ENCODE data around the gene KATNA1. TPM values are rescaled to one million over a fixed set of nuclear protein-coding genes. Genes with fewer than 3 reads are reported as not detected.

KATNA1 gene
- total RNA-seq, 1 donor from 2014 or later, result 30.8 TPM

DNA sequence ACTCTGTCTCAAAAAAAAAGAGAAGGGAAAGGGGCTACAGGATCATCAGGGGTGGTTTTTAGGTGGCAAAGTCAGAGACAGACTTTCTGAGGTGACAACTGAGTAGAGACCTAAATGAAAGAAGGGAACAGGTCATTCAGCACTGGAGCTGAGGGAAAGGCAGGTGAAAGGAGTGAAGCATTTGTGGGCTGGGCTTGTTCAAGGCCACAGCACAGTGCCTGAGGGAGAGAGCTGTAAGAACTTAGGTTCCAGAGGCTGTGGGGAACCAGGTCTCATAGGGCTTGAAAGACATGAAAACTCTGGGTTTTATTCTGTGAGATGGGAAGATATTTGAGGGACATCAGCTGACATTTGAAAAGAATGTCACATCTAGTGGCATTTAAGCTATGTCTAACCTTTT lies 20.8 kb downstream of the KATNA1 start:
- peaks cover 6 to 10% (median 8%) of the 10 kb centered on the region in 3 donors for H3K36me3 ChIP-seq (ENCODE audit: control insufficient read depth in 3 of 3, insufficient read depth in 3 of 3, low read length in 3 of 3)

DNA sequence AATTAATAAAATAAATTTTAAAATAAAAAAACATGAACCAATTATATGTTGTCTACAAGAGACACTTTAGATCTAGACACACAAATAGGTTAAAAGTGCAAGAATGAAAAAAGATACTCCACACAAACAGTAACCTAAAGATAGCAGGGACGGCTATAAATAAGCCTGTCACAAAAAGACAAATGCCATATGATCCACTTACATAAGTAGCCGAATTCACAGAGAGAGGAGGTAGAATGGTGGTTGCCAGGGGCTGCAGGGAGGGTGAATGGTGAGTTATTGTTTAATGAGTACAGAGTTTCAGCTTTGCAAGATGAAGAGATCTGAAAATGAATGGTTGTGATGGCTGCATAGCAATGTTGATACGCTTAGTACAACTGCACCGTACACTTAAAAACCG lies 32.7 kb downstream of the KATNA1 start:
- H3K4me3 ChIP-seq (ENCODE audit: low read length in 3 of 3), result no peak overlapping the region
- H3K27me3 ChIP-seq (ENCODE audit: control insufficient read depth in 3 of 3, insufficient read depth in 3 of 3, low read length in 3 of 3), result no peaks in the 10 kb centered on the region
- H3K36me3 ChIP-seq (ENCODE audit: control insufficient read depth in 3 of 3, insufficient read depth in 3 of 3, low read length in 3 of 3), result peaks cover 2 to 16% (median 6%) of the 10 kb centered on the region in 3 donors
- H3K9me3 ChIP-seq (ENCODE audit: control insufficient read depth in 3 of 3, low read length in 3 of 3), result peaks cover 0 to 3% (median 2%) of the 10 kb centered on the region in 3 donors
- H3K27ac ChIP-seq (ENCODE audit: low read depth, low read length), result no peak overlapping the region
- peaks cover 0 to 8% (median 0%) of the 10 kb centered on the region in 3 donors for H3K4me1 ChIP-seq (ENCODE audit: control insufficient read depth in 3 of 3, insufficient read depth in 3 of 3, low read length in 3 of 3)
- H3K9ac ChIP-seq (ENCODE audit: low read depth in 1 of 3, low read length in 3 of 3), result no peak overlapping the region

More for the DNA sequence above, 20.8 kb downstream of the KATNA1 start:
- Histone ChIP-seq H3K27me3 (ENCODE audit: control insufficient read depth in 3 of 3, insufficient read depth in 3 of 3, low read length in 3 of 3) (no peaks in the 10 kb centered on the region), H3K9ac (ENCODE audit: low read depth in 1 of 3, low read length in 3 of 3) (no peak overlapping the region), H3K27ac (ENCODE audit: low read depth, low read length) (no peak overlapping the region), H3K4me3 (ENCODE audit: low read length in 3 of 3) (no peak overlapping the region), H3K9me3 (ENCODE audit: control insufficient read depth in 3 of 3, low read length in 3 of 3) (no peaks in the 10 kb centered on the region), H3K4me1 (ENCODE audit: control insufficient read depth in 3 of 3, insufficient read depth in 3 of 3, low read length in 3 of 3) (no peaks in the 10 kb centered on the region)

DNA sequence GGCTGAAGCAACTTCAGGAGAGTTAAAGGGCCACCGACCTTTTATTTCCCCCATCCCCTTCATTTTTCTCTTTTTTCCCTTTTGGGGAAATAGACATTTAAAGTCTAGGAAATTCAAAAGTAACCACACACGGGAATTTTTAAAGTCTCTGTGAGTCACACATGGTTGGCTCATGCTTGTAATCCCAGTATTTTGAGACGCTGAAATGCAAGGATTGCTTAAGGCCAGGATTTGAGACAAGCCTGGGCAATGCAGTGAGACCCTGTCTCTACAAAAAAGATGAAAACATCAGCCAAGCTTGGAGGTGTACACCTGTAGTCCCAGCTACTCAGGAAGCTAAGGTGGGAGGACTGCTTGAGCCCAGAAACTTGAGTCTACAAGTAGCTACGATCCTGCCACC lies 34.2 kb downstream of the KATNA1 start:
- no peak overlapping the region for H3K27ac ChIP-seq (ENCODE audit: low read depth, low read length)
- H3K36me3 ChIP-seq (ENCODE audit: control insufficient read depth in 3 of 3, insufficient read depth in 3 of 3, low read length in 3 of 3), result peaks cover 0 to 10% (median 6%) of the 10 kb centered on the region in 3 donors
- no peak overlapping the region for H3K9ac ChIP-seq (ENCODE audit: low read depth in 1 of 3, low read length in 3 of 3)
- peaks cover 0 to 3% (median 2%) of the 10 kb centered on the region in 3 donors for H3K9me3 ChIP-seq (ENCODE audit: control insufficient read depth in 3 of 3, low read length in 3 of 3)
- H3K27me3 ChIP-seq (ENCODE audit: control insufficient read depth in 3 of 3, insufficient read depth in 3 of 3, low read length in 3 of 3), result no peaks in the 10 kb centered on the region
- H3K4me1 ChIP-seq (ENCODE audit: control insufficient read depth in 3 of 3, insufficient read depth in 3 of 3, low read length in 3 of 3), result peaks cover 0 to 8% (median 0%) of the 10 kb centered on the region in 3 donors
- no peak overlapping the region for H3K4me3 ChIP-seq (ENCODE audit: low read length in 3 of 3)

DNA sequence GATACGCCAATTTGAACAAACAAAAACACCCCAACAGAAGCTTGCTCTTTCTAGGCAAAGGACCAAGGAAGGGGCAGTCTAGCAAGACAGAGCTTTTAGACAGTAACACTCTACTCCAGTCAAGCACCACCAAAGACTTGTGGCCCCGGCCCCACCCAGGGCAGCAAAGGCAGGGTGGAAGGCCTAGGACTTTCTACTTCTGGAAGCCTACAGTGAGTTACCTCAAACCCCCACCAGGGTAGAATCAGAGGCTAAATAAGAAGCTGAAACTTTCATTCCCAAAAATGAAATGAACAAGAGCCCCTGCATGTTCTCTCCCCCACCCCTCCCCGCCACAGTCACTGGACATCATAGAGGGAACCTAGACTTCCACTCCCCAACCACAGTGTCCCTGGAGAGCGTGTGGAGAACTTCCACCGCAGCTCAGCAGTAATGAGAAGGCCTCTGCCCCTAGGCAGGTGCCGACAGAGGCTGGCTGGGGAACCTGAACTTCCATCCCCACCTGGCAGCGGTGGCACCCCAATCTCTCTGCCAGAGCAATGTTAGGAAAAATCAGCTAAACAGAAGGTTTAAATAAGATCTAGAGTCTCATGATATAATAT lies 40.0 kb downstream of the KATNA1 start:
- no peaks in the 10 kb centered on the region for H3K4me1 ChIP-seq (ENCODE audit: control insufficient read depth in 3 of 3, insufficient read depth in 3 of 3, low read length in 3 of 3)
- no peak overlapping the region for H3K27ac ChIP-seq (ENCODE audit: low read depth, low read length)
- no peaks in the 10 kb centered on the region for H3K27me3 ChIP-seq (ENCODE audit: control insufficient read depth in 3 of 3, insufficient read depth in 3 of 3, low read length in 3 of 3)
- H3K9ac ChIP-seq (ENCODE audit: low read depth in 1 of 3, low read length in 3 of 3), result no peak overlapping the region
- peaks cover under 1 to 3% (median 2%) of the 10 kb centered on the region in 3 donors for H3K36me3 ChIP-seq (ENCODE audit: control insufficient read depth in 3 of 3, insufficient read depth in 3 of 3, low read length in 3 of 3)
- peaks cover 0 to 3% (median 0%) of the 10 kb centered on the region in 3 donors for H3K9me3 ChIP-seq (ENCODE audit: control insufficient read depth in 3 of 3, low read length in 3 of 3)
- H3K4me3 ChIP-seq (ENCODE audit: low read length in 3 of 3), result no peak overlapping the region

DNA sequence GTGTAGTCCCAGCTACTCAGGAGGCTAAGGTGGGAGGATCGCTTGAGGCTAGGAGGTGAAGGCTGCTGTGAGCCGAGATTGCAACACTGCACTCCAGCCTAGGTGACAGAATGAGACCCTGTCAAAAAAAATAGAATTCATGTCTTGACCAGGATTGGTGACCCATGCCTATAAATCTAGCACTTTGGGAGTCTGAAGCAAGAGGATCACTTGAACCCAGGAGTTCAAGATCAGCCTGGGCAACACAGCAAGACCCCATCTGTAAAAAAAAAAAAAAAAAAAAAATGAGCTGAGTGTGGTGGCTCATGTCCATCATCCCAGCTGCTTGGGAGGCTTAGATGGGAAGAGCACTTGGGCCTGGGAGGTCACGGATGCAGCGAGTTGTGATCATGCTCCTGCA lies 48.0 kb downstream of the KATNA1 start:
- Histone ChIP-seq H3K27me3 (ENCODE audit: control insufficient read depth in 3 of 3, insufficient read depth in 3 of 3, low read length in 3 of 3) (no peaks in the 10 kb centered on the region), H3K4me3 (ENCODE audit: low read length in 3 of 3) (no peak overlapping the region), H3K4me1 (ENCODE audit: control insufficient read depth in 3 of 3, insufficient read depth in 3 of 3, low read length in 3 of 3) (no peaks in the 10 kb centered on the region), H3K9ac (ENCODE audit: low read depth in 1 of 3, low read length in 3 of 3) (no peak overlapping the region), H3K27ac (ENCODE audit: low read depth, low read length) (no peak overlapping the region), H3K36me3 (ENCODE audit: control insufficient read depth in 3 of 3, insufficient read depth in 3 of 3, low read length in 3 of 3) (peaks cover 11 to 26% (median 23%) of the 10 kb centered on the region in 3 donors), H3K9me3 (ENCODE audit: control insufficient read depth in 3 of 3, low read length in 3 of 3) (no peaks in the 10 kb centered on the region)

DNA sequence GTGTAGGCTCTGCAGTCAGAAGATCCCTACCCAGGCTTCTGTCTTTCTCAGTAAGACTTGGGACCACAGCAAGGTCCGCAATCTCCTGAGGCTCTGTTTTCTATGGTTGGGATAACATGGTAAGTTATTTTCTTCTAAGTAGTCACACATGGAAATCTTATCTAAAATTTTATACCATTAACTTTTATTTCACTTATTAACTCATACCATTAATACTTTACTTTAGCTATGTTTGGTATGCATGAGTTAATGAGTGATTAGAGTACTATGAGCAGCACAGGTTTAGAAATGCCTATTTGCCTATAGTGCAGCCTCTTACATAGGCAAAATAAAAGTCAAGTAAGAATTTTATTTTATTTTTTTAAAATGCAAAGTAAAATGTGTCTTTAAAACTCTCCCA lies 55.1 kb downstream of the KATNA1 start:
- Histone ChIP-seq H3K9me3 (ENCODE audit: control insufficient read depth in 3 of 3, low read length in 3 of 3) (no peaks in the 10 kb centered on the region), H3K4me3 (ENCODE audit: low read length in 3 of 3) (no peak overlapping the region), H3K27me3 (ENCODE audit: control insufficient read depth in 3 of 3, insufficient read depth in 3 of 3, low read length in 3 of 3) (no peaks in the 10 kb centered on the region), H3K9ac (ENCODE audit: low read depth in 1 of 3, low read length in 3 of 3) (no peak overlapping the region), H3K27ac (ENCODE audit: low read depth, low read length) (no peak overlapping the region), H3K36me3 (ENCODE audit: control insufficient read depth in 3 of 3, insufficient read depth in 3 of 3, low read length in 3 of 3) (peaks cover 24 to 42% (median 40%) of the 10 kb centered on the region in 3 donors), H3K4me1 (ENCODE audit: control insufficient read depth in 3 of 3, insufficient read depth in 3 of 3, low read length in 3 of 3) (no peaks in the 10 kb centered on the region)

DNA sequence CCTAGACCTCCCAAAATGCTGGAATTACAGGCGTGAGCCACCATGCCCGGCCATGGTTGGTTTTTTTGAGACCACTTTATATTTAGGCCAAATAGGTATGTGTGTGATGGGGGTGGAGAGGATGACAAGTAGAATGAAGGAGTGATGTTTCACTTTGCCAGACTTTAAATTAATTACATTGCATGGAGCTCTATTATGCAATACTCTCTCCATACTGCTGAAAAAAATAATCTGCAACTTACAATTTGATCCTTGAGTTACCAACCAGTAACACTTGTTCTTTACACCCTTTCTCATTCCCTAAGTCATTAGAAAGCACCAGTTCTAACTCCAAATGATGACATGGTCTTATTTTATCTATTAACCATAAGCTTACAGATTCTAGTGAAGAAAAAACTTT lies 55.5 kb downstream of the KATNA1 start:
- Histone ChIP-seq H3K9me3 (ENCODE audit: control insufficient read depth in 3 of 3, low read length in 3 of 3) (no peaks in the 10 kb centered on the region), H3K27me3 (ENCODE audit: control insufficient read depth in 3 of 3, insufficient read depth in 3 of 3, low read length in 3 of 3) (no peaks in the 10 kb centered on the region), H3K9ac (ENCODE audit: low read depth in 1 of 3, low read length in 3 of 3) (no peak overlapping the region), H3K27ac (ENCODE audit: low read depth, low read length) (no peak overlapping the region), H3K4me3 (ENCODE audit: low read length in 3 of 3) (no peak overlapping the region), H3K4me1 (ENCODE audit: control insufficient read depth in 3 of 3, insufficient read depth in 3 of 3, low read length in 3 of 3) (no peaks in the 10 kb centered on the region), H3K36me3 (ENCODE audit: control insufficient read depth in 3 of 3, insufficient read depth in 3 of 3, low read length in 3 of 3) (peaks cover 24 to 41% (median 38%) of the 10 kb centered on the region in 3 donors)

DNA sequence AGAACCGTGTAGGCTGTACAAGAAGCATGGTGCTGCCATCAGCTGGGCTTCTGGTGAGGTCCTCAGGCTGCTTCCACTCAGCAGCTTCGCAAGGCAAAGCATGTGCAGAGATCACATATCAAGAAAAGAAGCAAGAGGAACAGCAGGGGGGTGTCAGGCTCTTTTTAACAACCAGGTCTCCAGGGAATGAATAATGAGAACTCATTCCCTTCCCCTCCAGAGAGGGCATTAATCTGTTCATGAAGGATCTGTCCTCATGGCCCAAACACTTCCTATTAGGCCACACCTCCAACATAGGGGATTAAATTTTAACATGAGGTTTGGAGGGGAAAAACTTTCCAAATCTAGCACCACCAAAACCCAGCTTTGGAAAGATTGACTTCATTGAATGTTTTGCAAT lies 62.4 kb downstream of the KATNA1 start:
- Histone ChIP-seq H3K27me3 (ENCODE audit: control insufficient read depth in 3 of 3, insufficient read depth in 3 of 3, low read length in 3 of 3) (no peaks in the 10 kb centered on the region), H3K4me1 (ENCODE audit: control insufficient read depth in 3 of 3, insufficient read depth in 3 of 3, low read length in 3 of 3) (no peaks in the 10 kb centered on the region), H3K27ac (ENCODE audit: low read depth, low read length) (no peak overlapping the region), H3K4me3 (ENCODE audit: low read length in 3 of 3) (no peak overlapping the region), H3K9ac (ENCODE audit: low read depth in 1 of 3, low read length in 3 of 3) (no peak overlapping the region), H3K36me3 (ENCODE audit: control insufficient read depth in 3 of 3, insufficient read depth in 3 of 3, low read length in 3 of 3) (peaks cover 9 to 34% (median 32%) of the 10 kb centered on the region in 3 donors), H3K9me3 (ENCODE audit: control insufficient read depth in 3 of 3, low read length in 3 of 3) (no peaks in the 10 kb centered on the region)

DNA sequence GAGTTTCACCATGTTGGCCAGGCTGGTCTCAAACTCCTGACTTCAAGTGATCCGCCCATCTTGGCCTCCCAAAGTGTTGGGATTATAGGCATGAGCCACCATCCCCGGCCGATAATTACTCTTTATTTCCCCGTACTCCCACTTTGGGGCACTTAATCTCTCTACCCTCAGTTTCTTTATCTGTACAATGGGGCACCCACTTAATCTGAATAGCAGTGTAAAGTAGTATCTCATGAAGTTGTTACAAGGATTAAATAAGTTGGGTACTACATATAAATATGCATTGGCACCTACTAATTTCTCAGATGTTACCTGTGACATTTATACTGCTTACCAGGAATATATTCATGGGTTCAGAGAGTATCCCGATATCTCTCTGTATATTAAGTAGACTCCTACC lies 67.2 kb downstream of the KATNA1 start:
- H3K27me3 ChIP-seq (ENCODE audit: control insufficient read depth in 3 of 3, insufficient read depth in 3 of 3, low read length in 3 of 3), result no peaks in the 10 kb centered on the region
- H3K36me3 ChIP-seq (ENCODE audit: control insufficient read depth in 3 of 3, insufficient read depth in 3 of 3, low read length in 3 of 3), result peaks cover 15 to 34% (median 25%) of the 10 kb centered on the region in 3 donors
- no peaks in the 10 kb centered on the region for H3K9me3 ChIP-seq (ENCODE audit: control insufficient read depth in 3 of 3, low read length in 3 of 3)
- no peak overlapping the region for H3K9ac ChIP-seq (ENCODE audit: low read depth in 1 of 3, low read length in 3 of 3)
- H3K4me1 ChIP-seq (ENCODE audit: control insufficient read depth in 3 of 3, insufficient read depth in 3 of 3, low read length in 3 of 3), result no peaks in the 10 kb centered on the region
- no peak overlapping the region for H3K27ac ChIP-seq (ENCODE audit: low read depth, low read length)
- no peak overlapping the region for H3K4me3 ChIP-seq (ENCODE audit: low read length in 3 of 3)

DNA sequence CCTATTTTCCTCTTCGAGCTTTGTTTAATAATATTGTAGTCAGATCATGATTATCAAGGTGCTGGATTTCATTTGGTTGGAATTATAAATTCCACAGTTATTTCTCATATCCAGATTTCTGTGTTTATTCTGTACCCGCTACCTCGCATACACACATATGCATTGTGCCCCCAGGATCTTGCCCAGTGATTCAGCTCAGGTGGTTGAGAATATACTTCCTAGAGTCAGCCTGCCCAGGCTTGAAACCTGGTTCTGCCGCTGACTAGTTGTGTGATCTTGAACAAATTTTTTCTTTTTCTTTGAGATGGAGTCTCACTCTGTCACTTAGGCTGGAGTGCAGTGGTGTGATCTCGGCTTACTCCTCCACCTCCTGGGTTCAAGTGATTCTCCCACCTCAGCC lies 67.6 kb downstream of the KATNA1 start:
- H3K9me3 ChIP-seq (ENCODE audit: control insufficient read depth in 3 of 3, low read length in 3 of 3), result no peaks in the 10 kb centered on the region
- no peak overlapping the region for H3K4me3 ChIP-seq (ENCODE audit: low read length in 3 of 3)
- H3K4me1 ChIP-seq (ENCODE audit: control insufficient read depth in 3 of 3, insufficient read depth in 3 of 3, low read length in 3 of 3), result no peaks in the 10 kb centered on the region
- H3K27ac ChIP-seq (ENCODE audit: low read depth, low read length), result no peak overlapping the region
- peaks cover 12 to 35% (median 20%) of the 10 kb centered on the region in 3 donors for H3K36me3 ChIP-seq (ENCODE audit: control insufficient read depth in 3 of 3, insufficient read depth in 3 of 3, low read length in 3 of 3)
- H3K9ac ChIP-seq (ENCODE audit: low read depth in 1 of 3, low read length in 3 of 3), result no peak overlapping the region
- H3K27me3 ChIP-seq (ENCODE audit: control insufficient read depth in 3 of 3, insufficient read depth in 3 of 3, low read length in 3 of 3), result no peaks in the 10 kb centered on the region

Data from skeletal muscle tissue (tissue), 4 donors.